ENCODE data around the gene GPC4. TPM values are rescaled to one million over a fixed set of nuclear protein-coding genes. Genes with fewer than 3 reads are reported as not detected.

Gene GPC4
- total and polyA plus RNA-seq, 2 donors (not counting 3 experiments of a cell fraction or from before 2014, with no cell fraction given), result 0.20 TPM; not detected in 1

GRCh38 chrX:133461231-133461630 is 45.9 kb upstream of the GPC4 start:
- no TSS peak for BruUV-seq (replicated peaks)
- no peak for FAIRE-seq
- no peaks in the 10 kb centered on the region for H4K20me1 ChIP-seq (replicated peaks; ENCODE audit: control insufficient read depth, extremely low read depth, insufficient read depth, low read length)
- H3K27me3 ChIP-seq (ENCODE audit: control insufficient read depth in 2 of 2, insufficient read depth in 2 of 2, low read length in 2 of 2), result no peaks in the 10 kb centered on the region
- no peaks in the 10 kb centered on the region for H3K4me1 ChIP-seq (ENCODE audit: control insufficient read depth, extremely low read depth, insufficient read depth, low read length)
- no peak overlapping the region for H3K9ac ChIP-seq (replicated peaks; ENCODE audit: extremely low read depth, insufficient read depth, low read length)
- TF ChIP-seq EZH2 (IDR thresholded peaks at IDR 0.05; ENCODE audit: borderline replicate concordance, low read depth, low read length, severe bottlenecking), result no peak
- no peak for TF ChIP-seq MAX (IDR thresholded peaks at IDR 0.05; ENCODE audit: insufficient read depth, insufficient read length)
- dilution Hi-C loops (cut with MboI; ENCODE audit: extremely low pct_ligation_motif_present, low sequenced_read_pairs) (no loop called here), intact Hi-C loops (cut with micrococcal nuclease) (no loop called here)
- no peak overlapping the region for H3K4me3 ChIP-seq (replicated peaks in 1 of 3; ENCODE audit: insufficient read depth in 1 of 3, low read depth in 1 of 3, low read length in 3 of 3)
- H3K79me2 ChIP-seq (ENCODE audit: control insufficient read depth, insufficient read depth, low read length), result no peaks in the 10 kb centered on the region
- no peaks in the 10 kb centered on the region for H3K36me3 ChIP-seq (ENCODE audit: control insufficient read depth in 2 of 2, extremely low read depth in 1 of 2, insufficient read depth in 2 of 2, low read length in 2 of 2)
- POLR2A ChIA-PET, result no interaction called here
- no peaks in the 10 kb centered on the region for H3K9me3 ChIP-seq (replicated peaks; ENCODE audit: control insufficient read depth, insufficient read depth, low read length)
- no peak overlapping the region for H3K27ac ChIP-seq (ENCODE audit: insufficient read depth, low read depth, low read length)
- DNase-seq (ENCODE audit: low read depth, low spot score), result no peak
- CTCF ChIA-PET, result no interaction called here
- no peak overlapping the region for H3K4me2 ChIP-seq (ENCODE audit: insufficient read depth, low read length)
- no peak overlapping the region for H2AFZ ChIP-seq (ENCODE audit: low read depth, low read length)
- no peaks in the 10 kb centered on the region for H3K9me1 ChIP-seq (replicated peaks; ENCODE audit: control insufficient read depth, extremely low read depth, insufficient read depth, low read length)

GRCh38 chrX:133454924-133455323 is 39.6 kb upstream of the GPC4 start:
- Histone ChIP-seq H3K27me3 (ENCODE audit: control insufficient read depth in 2 of 2, insufficient read depth in 2 of 2, low read length in 2 of 2) (no peaks in the 10 kb centered on the region), H3K9ac (replicated peaks; ENCODE audit: extremely low read depth, insufficient read depth, low read length) (no peak overlapping the region), H3K9me3 (replicated peaks; ENCODE audit: control insufficient read depth, insufficient read depth, low read length) (no peaks in the 10 kb centered on the region), H3K4me2 (ENCODE audit: insufficient read depth, low read length) (no peak overlapping the region), H3K36me3 (ENCODE audit: control insufficient read depth in 2 of 2, extremely low read depth in 1 of 2, insufficient read depth in 2 of 2, low read length in 2 of 2) (no peaks in the 10 kb centered on the region), H2AFZ (ENCODE audit: low read depth, low read length) (no peak overlapping the region), H3K4me3 (replicated peaks in 1 of 3; ENCODE audit: insufficient read depth in 1 of 3, low read depth in 1 of 3, low read length in 3 of 3) (no peak overlapping the region), H3K4me1 (ENCODE audit: control insufficient read depth, extremely low read depth, insufficient read depth, low read length) (no peaks in the 10 kb centered on the region), H3K27ac (ENCODE audit: insufficient read depth, low read depth, low read length) (no peak overlapping the region), H4K20me1 (replicated peaks; ENCODE audit: control insufficient read depth, extremely low read depth, insufficient read depth, low read length) (no peaks in the 10 kb centered on the region), H3K9me1 (replicated peaks; ENCODE audit: control insufficient read depth, extremely low read depth, insufficient read depth, low read length) (no peaks in the 10 kb centered on the region), H3K79me2 (ENCODE audit: control insufficient read depth, insufficient read depth, low read length) (no peaks in the 10 kb centered on the region)
- dilution Hi-C loops (cut with MboI; ENCODE audit: extremely low pct_ligation_motif_present, low sequenced_read_pairs), result no loop called here
- ChIA-PET CTCF (no interaction called here), POLR2A (no interaction called here)
- TF ChIP-seq POLR2AphosphoS5 (IDR thresholded peaks at IDR 0.05; ENCODE audit: insufficient read depth, low read depth, low read length) (no peak), MYC (IDR thresholded peaks at IDR 0.05; ENCODE audit: low read depth, low read length) (no peak), EZH2 (IDR thresholded peaks at IDR 0.05; ENCODE audit: borderline replicate concordance, low read depth, low read length, severe bottlenecking) (no peak), FOS (IDR thresholded peaks at IDR 0.05; ENCODE audit: borderline replicate concordance, insufficient read depth, low read length) (no peak), GATA2 (IDR thresholded peaks at IDR 0.05; ENCODE audit: insufficient read depth, insufficient read length, low read depth, low read length) (no peak), MAX (IDR thresholded peaks at IDR 0.05; ENCODE audit: insufficient read depth, insufficient read length) (no peak), POLR2A (IDR thresholded peaks at IDR 0.05; ENCODE audit: low read depth, low read length) (no peak), JUN (IDR thresholded peaks at IDR 0.05; ENCODE audit: borderline replicate concordance, insufficient read depth, insufficient read length, low read depth) (no peak), CTCF (IDR thresholded peaks at IDR 0.05; ENCODE audit: extremely low read depth in 1 of 2, insufficient read depth in 1 of 2, low read depth in 1 of 2, low read length in 2 of 2) (no peak)
- FAIRE-seq, result no peak
- BruUV-seq (replicated peaks), result no TSS peak
- intact Hi-C loops (cut with micrococcal nuclease), result no loop called here
- no peak for DNase-seq (ENCODE audit: low read depth, low spot score)

All from endothelial cell of umbilical vein (primary cell).